Coronary artery (tissue), 2 donors: ENCODE measurements around the gene XPNPEP1.

ENCODE experiments used
- DNase-seq: peaks from one replicate; pipeline ENCODE4 v3.0.0-alpha.2; 2017; ENCODE audit warnings: low spot score
- H3K27ac ChIP-seq, 2 donors: fragments of 200-600 bp; sonication (generic); one replicate each; pipeline ENCODE4 v1.5.1; 2016 to 2019
- H3K4me3 ChIP-seq: fragments of 200-600 bp; sonication (generic); 2 replicates; pipeline ENCODE4 v1.5.1; 2016; ENCODE audit warnings: mild to moderate bottlenecking, moderate library complexity
- CTCF ChIP-seq: fragments of 200-600 bp; sonication (generic); IDR thresholded peaks from one replicate; pipeline ENCODE4 v1.5.1; 2019; ENCODE audit warnings: antibody characterized with exemption

Gene XPNPEP1

GRCh38 chr10:109853921-109854320 lies 69.4 kb downstream of the XPNPEP1 start:
- H3K4me3 ChIP-seq, result no peak overlapping the region
- no peak overlapping the region for H3K27ac ChIP-seq
- TF ChIP-seq CTCF, result no peak
- DNase-seq, result no peak

GRCh38 chr10:109852475-109853037 lies 70.8 kb downstream of the XPNPEP1 start:
- Histone ChIP-seq H3K4me3 (no peak overlapping the region), H3K27ac (no peak overlapping the region)
- DNase-seq, result peak; percentile 78
- TF ChIP-seq CTCF, result peak; percentile 83

- DNase-seq, result no peak
- no peak for TF ChIP-seq CTCF
- no peak overlapping the region for H3K27ac ChIP-seq
- H3K4me3 ChIP-seq, result no peak overlapping the region
These were observed 71.5 kb downstream of the XPNPEP1 start for GRCh38 chr10:109851616-109852474.

- no peak for DNase-seq
- TF ChIP-seq CTCF, result no peak
- no peak overlapping the region for H3K4me3 ChIP-seq
- no peak overlapping the region for H3K27ac ChIP-seq
These were observed 76.5 kb downstream of the XPNPEP1 start for GRCh38 chr10:109846832-109847231.

- Histone ChIP-seq H3K27ac (no peak overlapping the region), H3K4me3 (no peak overlapping the region)
- no peak for TF ChIP-seq CTCF
- no peak for DNase-seq
These were observed 78.0 kb downstream of the XPNPEP1 start for GRCh38 chr10:109845308-109845707.

- DNase-seq, result no peak
- Histone ChIP-seq H3K27ac (no peak overlapping the region), H3K4me3 (no peak overlapping the region)
- TF ChIP-seq CTCF, result no peak
These were observed 84.6 kb downstream of the XPNPEP1 start for GRCh38 chr10:109838592-109839244.
